ENCODE measurements around the gene IP6K3. TPM values are rescaled to one million over a fixed set of nuclear protein-coding genes. Genes with fewer than 3 reads are reported as not detected.

Gene IP6K3
- polyA plus RNA-seq, 3 donors, result not detected

- H3K4me1 Mint-ChIP-seq, result no peaks in the 10 kb centered on the region
- WGBS (ENCODE audit: insufficient coverage), result 73% methylated on average over 1 of the region's 2 CpGs
- Histone ChIP-seq H3K36me3 (replicated peaks in 1 of 2; ENCODE audit: control insufficient read depth in 1 of 2, insufficient read depth in 2 of 2, low read length in 2 of 2) (no peaks in the 10 kb centered on the region), H3K4me2 (replicated peaks; ENCODE audit: extremely low read depth, low read length, poor library complexity, severe bottlenecking) (no peak overlapping the region), H3K9ac (ENCODE audit: insufficient read depth, low read length, poor library complexity, severe bottlenecking) (no peak overlapping the region), H3K79me2 (ENCODE audit: insufficient read depth, low read length) (no peaks in the 10 kb centered on the region), H3K4me1 (ENCODE audit: control insufficient read depth in 1 of 2, insufficient read depth in 2 of 2, low read length in 2 of 2) (no peaks in the 10 kb centered on the region), H2AFZ (ENCODE audit: insufficient read depth, low read depth, low read length, poor library complexity, severe bottlenecking) (no peak overlapping the region), H3K27me3 (ENCODE audit: control insufficient read depth in 2 of 2, insufficient read depth in 2 of 2, low read length in 2 of 2) (no peaks in the 10 kb centered on the region), H3K4me3 (replicated peaks in 1 of 3; ENCODE audit: low read depth in 2 of 3, low read length in 3 of 3) (no peak overlapping the region), H3K9me3 (replicated peaks in 1 of 2; ENCODE audit: control insufficient read depth in 1 of 2, insufficient read depth in 1 of 2, low read length in 2 of 2) (no peaks in the 10 kb centered on the region), H3K27ac (ENCODE audit: low read depth in 1 of 2, low read length in 2 of 2) (no peak overlapping the region), H4K20me1 (ENCODE audit: insufficient read depth, low read length) (no peaks in the 10 kb centered on the region)
- H3K27me3 Mint-ChIP-seq (ENCODE audit: low read depth in 3 of 3), result peaks cover 0 to 6% (median 5%) of the 10 kb centered on the region in 3 donors
- no peak for TF ChIP-seq CTCF (IDR thresholded peaks at IDR 0.05)
- no peaks in the 10 kb centered on the region for H3K9me3 Mint-ChIP-seq
- H3K4me3 Mint-ChIP-seq, result no peak overlapping the region
- H3K36me3 Mint-ChIP-seq, result no peaks in the 10 kb centered on the region
- no peak overlapping the region for H3K27ac Mint-ChIP-seq
- DNase-seq, result no peak
- intact Hi-C loops (cut with micrococcal nuclease), result no loop called here
Measured at GRCh38 chr6:33761581-33761921, 14.8 kb upstream of the IP6K3 start.

- TF ChIP-seq CTCF (IDR thresholded peaks at IDR 0.05), result no peak
Measured at GRCh38 chr6:33759887-33760629, 13.4 kb upstream of the IP6K3 start.

More at GRCh38 chr6:33759887-33760629, 13.4 kb upstream of the IP6K3 start:
- Mint-ChIP-seq H3K27ac (no peak overlapping the region), H3K27me3 (ENCODE audit: low read depth in 3 of 3) (peaks cover 0 to 6% (median 2%) of the 10 kb centered on the region in 3 donors), H3K4me3 (no peak overlapping the region), H3K36me3 (no peaks in the 10 kb centered on the region), H3K4me1 (no peaks in the 10 kb centered on the region), H3K9me3 (no peaks in the 10 kb centered on the region)
- Histone ChIP-seq H3K79me2 (ENCODE audit: insufficient read depth, low read length) (no peaks in the 10 kb centered on the region), H3K9ac (ENCODE audit: insufficient read depth, low read length, poor library complexity, severe bottlenecking) (no peak overlapping the region), H3K4me3 (replicated peaks in 1 of 3; ENCODE audit: low read depth in 2 of 3, low read length in 3 of 3) (no peak overlapping the region), H3K27me3 (ENCODE audit: control insufficient read depth in 2 of 2, insufficient read depth in 2 of 2, low read length in 2 of 2) (no peaks in the 10 kb centered on the region), H3K4me1 (ENCODE audit: control insufficient read depth in 1 of 2, insufficient read depth in 2 of 2, low read length in 2 of 2) (no peaks in the 10 kb centered on the region), H2AFZ (ENCODE audit: insufficient read depth, low read depth, low read length, poor library complexity, severe bottlenecking) (no peak overlapping the region), H4K20me1 (ENCODE audit: insufficient read depth, low read length) (no peaks in the 10 kb centered on the region), H3K9me3 (replicated peaks in 1 of 2; ENCODE audit: control insufficient read depth in 1 of 2, insufficient read depth in 1 of 2, low read length in 2 of 2) (no peaks in the 10 kb centered on the region), H3K27ac (ENCODE audit: low read depth in 1 of 2, low read length in 2 of 2) (no peak overlapping the region), H3K4me2 (replicated peaks; ENCODE audit: extremely low read depth, low read length, poor library complexity, severe bottlenecking) (no peak overlapping the region), H3K36me3 (replicated peaks in 1 of 2; ENCODE audit: control insufficient read depth in 1 of 2, insufficient read depth in 2 of 2, low read length in 2 of 2) (no peaks in the 10 kb centered on the region)
- intact Hi-C loops (cut with micrococcal nuclease), result no loop called here
- DNase-seq, result no peak
- whole genome bisulfite sequencing (ENCODE audit: insufficient coverage), result 95% methylated on average over 7 of the region's 9 CpGs

All from CD14-positive monocyte (primary cell).